ENCODE results near the gene COL13A1.

Gene COL13A1

GRCh38 chr10:69870591-69870990 lies 68.9 kb downstream of the COL13A1 start:
- DNase-seq: no peak

- DNase-seq: no peak
Observed at GRCh38 chr10:69871074-69871473, 69.4 kb downstream of the COL13A1 start.

- no peak for DNase-seq
Observed at GRCh38 chr10:69872323-69872722, 70.6 kb downstream of the COL13A1 start.

- no peak for DNase-seq
Observed at GRCh38 chr10:69873135-69873639, 71.5 kb downstream of the COL13A1 start.

GRCh38 chr10:69874449-69874848 lies 72.7 kb downstream of the COL13A1 start:
- no peak for DNase-seq

GRCh38 chr10:69875856-69876255 lies 74.2 kb downstream of the COL13A1 start:
- DNase-seq: no peak

GRCh38 chr10:69876286-69876685 lies 74.6 kb downstream of the COL13A1 start:
- DNase-seq: no peak

- DNase-seq: no peak
Observed at GRCh38 chr10:69876931-69877330, 75.2 kb downstream of the COL13A1 start.

GRCh38 chr10:69878038-69878437 lies 76.3 kb downstream of the COL13A1 start:
- DNase-seq: no peak

- DNase-seq: no peak
Observed at GRCh38 chr10:69878951-69879350, 77.2 kb downstream of the COL13A1 start.

GRCh38 chr10:69879634-69880257 lies 78.0 kb downstream of the COL13A1 start:
- DNase-seq: no peak

GRCh38 chr10:69880301-69881081 lies 78.8 kb downstream of the COL13A1 start:
- DNase-seq: no peak

- DNase-seq: no peak
Observed at GRCh38 chr10:69881202-69881601, 79.5 kb downstream of the COL13A1 start.

GRCh38 chr10:69883310-69884023 lies 81.8 kb downstream of the COL13A1 start:
- no peak for DNase-seq

GRCh38 chr10:69884024-69884367 lies 82.3 kb downstream of the COL13A1 start:
- no peak for DNase-seq

GRCh38 chr10:69884686-69885085 lies 83.0 kb downstream of the COL13A1 start:
- DNase-seq: no peak

GRCh38 chr10:69885379-69886013 lies 83.8 kb downstream of the COL13A1 start:
- no peak for DNase-seq

GRCh38 chr10:69888882-69889584 lies 87.3 kb downstream of the COL13A1 start:
- DNase-seq: no peak

- DNase-seq: no peak
Observed at GRCh38 chr10:69890065-69890847, 88.5 kb downstream of the COL13A1 start.

- no peak for DNase-seq
Observed at GRCh38 chr10:69891057-69891617, 89.4 kb downstream of the COL13A1 start.

GRCh38 chr10:69892406-69892805 lies 90.7 kb downstream of the COL13A1 start:
- no peak for DNase-seq
